C4-2B (cell line): ENCODE data around the gene CFDP1.

ENCODE experiments used
- CTCF ChIP-seq: fragments of 450-650 bp; conservative IDR thresholded peaks from 2 replicates; pipeline ENCODE4 v1.5.1; 2017; ENCODE audit warnings: mild to moderate bottlenecking
- ZFX ChIP-seq: fragments of 450-650 bp; IDR thresholded peaks from 2 replicates; pipeline ENCODE4 v1.6.1; 2017

GRCh38 chr16:75389096-75389690 lies 44.1 kb downstream of the CFDP1 start:
- TF ChIP-seq CTCF, result no peak
- TF ChIP-seq ZFX, result no peak
